ENCODE data around the gene HPSE.

HPSE gene

GRCh38 chr4:83334425-83335241, at the start of gene HPSE:
HPSE (minus strand) TSS chr4:83334848; CDS start chr4:83334782, 66 bp downstream.
- DNase-seq (ENCODE audit: low spot score) (peak; percentile 87), FAIRE-seq (peak; percentile 62)

GRCh38 chr4:83382850-83383249, 48.2 kb upstream of the HPSE start:
- FAIRE-seq (no peak), DNase-seq (ENCODE audit: low spot score) (no peak)

GRCh38 chr4:83381173-83381572, 46.5 kb upstream of the HPSE start:
- DNase-seq (ENCODE audit: low spot score) (no peak), FAIRE-seq (no peak)

- no peak for DNase-seq (ENCODE audit: low spot score)
- FAIRE-seq: no peak
Measured at GRCh38 chr4:83378419-83378818, 43.8 kb upstream of the HPSE start.

- FAIRE-seq (no peak), DNase-seq (ENCODE audit: low spot score) (no peak)
Measured at GRCh38 chr4:83372931-83373330, 38.3 kb upstream of the HPSE start.

GRCh38 chr4:83371936-83372335, 37.3 kb upstream of the HPSE start:
- FAIRE-seq: no peak
- no peak for DNase-seq (ENCODE audit: low spot score)

- FAIRE-seq (no peak), DNase-seq (ENCODE audit: low spot score) (no peak)
Measured at GRCh38 chr4:83371235-83371634, 36.6 kb upstream of the HPSE start.

GRCh38 chr4:83370640-83370906, 35.9 kb upstream of the HPSE start:
- no peak for DNase-seq (ENCODE audit: low spot score)
- FAIRE-seq: no peak

GRCh38 chr4:83369831-83370639, 35.4 kb upstream of the HPSE start:
- no peak for FAIRE-seq
- no peak for DNase-seq (ENCODE audit: low spot score)

GRCh38 chr4:83364312-83364711, 29.7 kb upstream of the HPSE start:
- no peak for DNase-seq (ENCODE audit: low spot score)
- no peak for FAIRE-seq

GRCh38 chr4:83362492-83363329, 28.1 kb upstream of the HPSE start:
- DNase-seq (ENCODE audit: low spot score): no peak
- no peak for FAIRE-seq

GRCh38 chr4:83361416-83362103, 26.9 kb upstream of the HPSE start:
- DNase-seq (ENCODE audit: low spot score): no peak

GRCh38 chr4:83360018-83360417, 25.4 kb upstream of the HPSE start:
- DNase-seq (ENCODE audit: low spot score) (no peak), FAIRE-seq (no peak)

More at GRCh38 chr4:83361416-83362103, 26.9 kb upstream of the HPSE start:
- no peak for FAIRE-seq

GRCh38 chr4:83358410-83358809, 23.8 kb upstream of the HPSE start:
- peak; percentile 70 for DNase-seq (ENCODE audit: low spot score)
- no peak for FAIRE-seq

- peak; percentile 54 for DNase-seq (ENCODE audit: low spot score)
- FAIRE-seq: no peak
Measured at GRCh38 chr4:83356899-83357661, 22.4 kb upstream of the HPSE start.

- FAIRE-seq (no peak), DNase-seq (ENCODE audit: low spot score) (no peak)
Measured at GRCh38 chr4:83353516-83353915, 18.9 kb upstream of the HPSE start.

- DNase-seq (ENCODE audit: low spot score) (no peak), FAIRE-seq (peak; percentile 23)
Measured at GRCh38 chr4:83348074-83348473, 13.4 kb upstream of the HPSE start.

- no peak for DNase-seq (ENCODE audit: low spot score)
- no peak for FAIRE-seq
Measured at GRCh38 chr4:83342476-83342875, 7.8 kb upstream of the HPSE start.

GRCh38 chr4:83340692-83341343, 6.2 kb upstream of the HPSE start:
- no peak for FAIRE-seq
- no peak for DNase-seq (ENCODE audit: low spot score)

- no peak for FAIRE-seq
Measured at GRCh38 chr4:83339573-83339972, 4.9 kb upstream of the HPSE start.

More at GRCh38 chr4:83339573-83339972, 4.9 kb upstream of the HPSE start:
- DNase-seq (ENCODE audit: low spot score): no peak

Data from urothelium cell line (cell line).